ENCODE measurements around the gene POMT2. TPM values are rescaled to one million over a fixed set of nuclear protein-coding genes. Genes with fewer than 3 reads are reported as not detected.

The POMT2 gene
- total and polyA plus RNA-seq, 11 donors: 7.0 to 27.6 (median 15.3) TPM

- Histone ChIP-seq H3K4me3 (no peak overlapping the region), H3K9me3 (no peaks in the 10 kb centered on the region), H3K27ac (peak overlapping the region in 1 of 12 donors; percentile 51), H3K27me3 (no peaks in the 10 kb centered on the region), H3K4me1 (peaks cover 0 to 6% (median 0%) of the 10 kb centered on the region in 12 donors), H3K36me3 (peaks cover 0 to 36% (median 25%) of the 10 kb centered on the region in 9 donors)
- intact Hi-C loops (cut with DNase I): no loop called here
- no peak for DNase-seq
- no peak for TF ChIP-seq CTCF (IDR thresholded peaks at IDR 0.05)
- TF ChIP-seq POLR2A (IDR thresholded peaks at IDR 0.05): no peak
- 74 to 86% (median 80%) methylated on average over 3 of the region's 3 CpGs for WGBS, 4 donors
- ATAC-seq: no peak
Observed at GRCh38 chr14:77347751-77348150, 27.1 kb upstream of the POMT2 start.

- no peak for TF ChIP-seq POLR2A (IDR thresholded peaks at IDR 0.05)
- no peak for TF ChIP-seq CTCF (IDR thresholded peaks at IDR 0.05)
- no peak overlapping the region for H3K4me3 ChIP-seq
- ATAC-seq (no peak), DNase-seq (no peak)
- peaks cover 0 to 48% (median 38%) of the 10 kb centered on the region in 9 donors for H3K36me3 ChIP-seq
- intact Hi-C loops (cut with DNase I): no loop called here
- H3K9me3 ChIP-seq: no peaks in the 10 kb centered on the region
- H3K4me1 ChIP-seq: peaks cover 0 to 6% (median 0%) of the 10 kb centered on the region in 12 donors
- WGBS, 4 donors: 86 to 95% (median 93%) methylated on average over 2 of the region's 2 CpGs
- H3K27ac ChIP-seq: no peak overlapping the region
- H3K27me3 ChIP-seq: no peaks in the 10 kb centered on the region
Observed at GRCh38 chr14:77346495-77346894, 25.8 kb upstream of the POMT2 start.

DNA sequence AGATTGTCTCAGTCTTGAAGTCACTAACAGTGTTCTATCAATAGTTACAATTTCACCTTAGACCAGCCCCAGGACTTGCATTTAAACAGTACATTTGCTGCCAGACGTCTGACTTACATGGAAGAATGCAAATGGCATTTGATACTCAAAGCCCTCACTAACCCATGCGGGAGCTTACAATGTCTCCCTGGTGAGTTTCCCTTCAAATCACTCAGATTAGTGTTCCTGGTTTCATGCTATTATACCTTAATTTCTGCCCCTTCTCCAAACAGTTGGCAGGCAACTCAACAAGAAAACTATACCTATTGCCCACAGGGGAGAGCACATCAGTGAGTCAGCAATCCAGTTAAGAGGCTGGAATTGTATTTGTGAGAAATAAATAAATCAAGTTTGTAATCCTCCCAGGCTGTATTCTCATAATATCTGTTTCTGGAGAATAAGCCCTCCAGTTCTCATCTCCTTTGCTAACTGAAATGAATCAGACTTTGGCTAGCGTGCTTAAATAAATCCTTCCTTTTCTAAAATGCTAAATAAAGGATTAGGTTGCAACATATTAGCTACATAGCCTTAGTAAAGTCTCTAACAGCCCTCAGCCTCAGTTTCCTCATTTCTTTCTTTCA is 23.8 kb upstream of the POMT2 start:
- no peaks in the 10 kb centered on the region for H3K27me3 ChIP-seq
- no peak overlapping the region for H3K27ac ChIP-seq
- no peaks in the 10 kb centered on the region for H3K9me3 ChIP-seq
- intact Hi-C loops (cut with DNase I): no loop called here
- WGBS, 4 donors: 88 to 92% (median 90%) methylated on average over 3 of the region's 3 CpGs
- H3K4me1 ChIP-seq: peaks cover 0 to 6% (median 0%) of the 10 kb centered on the region in 12 donors
- H3K4me3 ChIP-seq: no peak overlapping the region
- DNase-seq: no peak
- ATAC-seq: no peak
- no peak for TF ChIP-seq POLR2A (IDR thresholded peaks at IDR 0.05)
- no peak for TF ChIP-seq CTCF (IDR thresholded peaks at IDR 0.05)
- peaks cover 0 to 49% (median 41%) of the 10 kb centered on the region in 9 donors for H3K36me3 ChIP-seq

DNA sequence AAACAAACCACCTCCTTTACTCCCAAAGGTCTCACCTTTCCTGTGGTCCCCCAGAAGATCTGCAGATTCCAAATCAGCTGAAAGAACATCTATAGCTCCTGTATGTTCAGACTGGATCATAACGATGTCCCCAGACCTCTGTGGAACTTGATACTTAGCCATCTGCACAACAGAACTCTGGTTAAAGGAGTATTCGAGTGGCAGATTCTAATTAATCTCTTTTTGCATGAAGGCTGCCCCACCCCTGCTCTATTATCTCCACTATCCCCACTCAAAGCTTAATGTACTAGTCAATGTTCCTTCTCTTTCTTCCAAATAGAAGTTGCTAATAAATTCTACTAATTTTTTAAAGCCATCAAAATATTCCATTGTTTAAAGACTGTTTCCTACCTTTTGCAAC is 23.0 kb upstream of the POMT2 start:
- Histone ChIP-seq H3K36me3 (peaks cover 0 to 52% (median 43%) of the 10 kb centered on the region in 9 donors), H3K27ac (no peak overlapping the region), H3K27me3 (no peaks in the 10 kb centered on the region), H3K4me1 (peaks cover 0 to 6% (median 0%) of the 10 kb centered on the region in 12 donors), H3K9me3 (no peaks in the 10 kb centered on the region), H3K4me3 (no peak overlapping the region)
- TF ChIP-seq POLR2A (IDR thresholded peaks at IDR 0.05) (no peak), CTCF (IDR thresholded peaks at IDR 0.05) (no peak)
- 84 to 88% (median 86%) methylated on average over 2 of the region's 2 CpGs for WGBS, 4 donors
- no peak for ATAC-seq
- intact Hi-C loops (cut with DNase I): no loop called here
- DNase-seq: no peak

Measured in heart left ventricle (tissue), 16 donors.